Stimulated activated naive CD8-positive, alpha-beta T cell treated with anti-CD3 and anti-CD28 coated beads, Interleukin-15, Interleukin-2, amounts not matched to agents 100 ng/mL and 50 ng/mL, for 24 hours (primary cell): ENCODE data around the gene RBM42.

Source experiments
- H3K27ac Mint-ChIP-seq: one replicate; pipeline ENCODE4 v1.8.0; 2021; ENCODE audit warnings: mild to moderate bottlenecking, mixed read lengths
- H3K27me3 Mint-ChIP-seq: one replicate; pipeline ENCODE4 v1.8.0; 2021; ENCODE audit warnings: mixed read lengths
- H3K36me3 Mint-ChIP-seq: one replicate; pipeline ENCODE4 v1.8.0; 2021; ENCODE audit warnings: low read depth, mixed read lengths
- H3K4me1 Mint-ChIP-seq: one replicate; pipeline ENCODE4 v1.8.0; 2021; ENCODE audit warnings: low read depth, mixed read lengths
- H3K4me3 Mint-ChIP-seq: one replicate; pipeline ENCODE4 v1.8.0; 2021; ENCODE audit warnings: mild to moderate bottlenecking, mixed read lengths
- H3K9me3 Mint-ChIP-seq: one replicate; pipeline ENCODE4 v1.8.0; 2021; ENCODE audit warnings: mixed read lengths

RBM42 gene

DNA sequence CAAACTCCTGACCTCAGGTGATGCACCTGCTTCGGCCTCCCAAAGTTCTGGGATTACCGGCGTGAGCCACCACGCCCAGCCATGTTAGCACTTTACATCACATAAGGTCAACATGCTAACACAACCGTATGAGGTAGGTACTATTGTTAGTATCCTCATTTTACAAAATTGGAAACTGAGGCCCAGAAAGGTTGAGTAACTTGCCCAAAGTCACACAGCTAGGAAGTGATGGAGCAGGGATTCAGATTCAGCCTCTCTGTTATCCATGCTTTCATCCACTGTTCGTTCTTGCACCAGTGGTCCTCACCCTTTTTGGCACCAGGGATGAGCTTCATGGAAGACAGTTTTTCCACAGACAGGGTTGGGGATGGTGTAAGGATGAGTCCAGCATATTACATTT, 27.9 kb downstream of the RBM42 start:
- H3K27me3 Mint-ChIP-seq, result no peaks in the 10 kb centered on the region
- H3K9me3 Mint-ChIP-seq, result no peaks in the 10 kb centered on the region
- peaks cover 63% of the 10 kb centered on the region for H3K36me3 Mint-ChIP-seq
- H3K4me3 Mint-ChIP-seq, result no peak overlapping the region
- no peaks in the 10 kb centered on the region for H3K4me1 Mint-ChIP-seq
- H3K27ac Mint-ChIP-seq, result no peak overlapping the region

DNA sequence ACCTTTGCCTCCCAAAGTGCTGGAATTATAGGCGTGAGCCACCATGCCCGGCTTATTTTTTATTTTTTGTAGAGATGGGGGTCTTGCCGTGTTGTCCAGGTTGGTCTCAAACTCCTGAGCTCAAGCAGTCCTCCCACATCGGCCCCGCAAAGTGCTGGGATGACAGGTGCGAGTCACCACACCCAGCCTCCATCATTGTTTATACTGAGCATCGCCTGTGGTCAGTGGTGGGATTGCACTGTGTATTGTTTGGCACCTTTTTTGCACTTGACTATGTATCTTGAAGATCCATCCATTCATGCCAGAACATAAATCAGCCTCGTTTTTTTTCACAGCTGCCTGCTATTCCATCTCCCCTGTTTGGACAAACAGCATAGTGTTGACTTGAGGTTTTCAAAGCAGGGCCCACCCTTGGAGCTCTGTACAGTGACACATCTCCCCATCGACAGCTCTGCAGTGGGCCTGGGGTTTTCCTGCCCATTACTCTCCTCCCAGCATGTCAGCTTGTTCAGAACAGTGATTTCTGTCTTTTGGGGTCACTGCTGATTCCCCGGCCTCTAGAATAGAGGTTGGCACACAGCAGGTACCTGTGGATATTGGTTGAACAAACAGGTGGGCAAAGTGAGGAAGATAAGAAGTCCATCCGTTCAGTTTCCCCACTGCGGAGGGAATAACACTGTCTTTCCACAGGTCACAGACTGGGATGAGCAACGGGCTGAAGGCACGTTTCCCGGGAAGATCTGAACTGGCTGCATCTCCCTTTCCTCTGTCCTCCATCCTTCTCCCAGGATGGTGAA, 29.3 kb downstream of the RBM42 start:
- H3K4me1 Mint-ChIP-seq, result no peaks in the 10 kb centered on the region
- H3K9me3 Mint-ChIP-seq, result no peaks in the 10 kb centered on the region
- H3K36me3 Mint-ChIP-seq, result peaks cover 69% of the 10 kb centered on the region
- no peak overlapping the region for H3K27ac Mint-ChIP-seq
- no peak overlapping the region for H3K4me3 Mint-ChIP-seq
- no peaks in the 10 kb centered on the region for H3K27me3 Mint-ChIP-seq

DNA sequence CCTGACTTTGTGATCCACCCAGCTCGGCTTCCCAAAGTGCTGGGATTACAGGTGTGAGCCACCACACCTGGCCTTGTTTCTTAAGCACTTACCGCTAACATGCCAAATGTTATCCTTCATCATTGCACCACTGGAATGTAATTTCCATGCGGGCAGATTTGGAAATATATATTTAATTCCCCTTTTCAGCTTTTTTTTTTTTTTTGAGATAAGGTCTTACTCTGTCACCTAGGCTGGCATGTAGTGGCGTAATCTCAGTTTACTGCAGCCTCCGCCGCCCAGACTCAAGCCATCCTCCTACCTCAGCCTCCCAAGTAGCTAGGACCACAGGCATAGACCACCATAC, 33.1 kb downstream of the RBM42 start:
- Mint-ChIP-seq H3K9me3 (no peaks in the 10 kb centered on the region), H3K27me3 (no peaks in the 10 kb centered on the region), H3K4me3 (no peak overlapping the region), H3K4me1 (no peaks in the 10 kb centered on the region), H3K27ac (no peak overlapping the region), H3K36me3 (peaks cover 49% of the 10 kb centered on the region)

DNA sequence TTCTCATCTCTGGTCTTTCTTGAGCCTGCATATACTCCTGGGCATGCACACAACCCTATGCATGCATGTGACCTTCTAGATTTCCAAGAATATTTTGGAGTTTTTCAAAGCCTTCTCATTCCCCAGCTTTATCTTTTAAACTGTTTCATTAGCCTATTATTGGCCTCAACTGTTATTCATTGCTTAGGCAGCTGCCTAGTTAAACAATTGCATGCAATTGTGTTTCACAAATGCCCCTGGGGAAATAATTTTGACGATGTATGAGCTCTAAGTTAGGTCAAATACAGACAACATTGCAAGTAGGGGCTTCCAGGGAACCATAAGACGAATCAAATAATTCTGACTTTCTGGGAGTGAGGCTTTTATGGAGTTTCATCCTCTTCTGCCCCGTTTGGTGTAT, 35.1 kb downstream of the RBM42 start:
- no peaks in the 10 kb centered on the region for H3K27me3 Mint-ChIP-seq
- peaks cover 37% of the 10 kb centered on the region for H3K36me3 Mint-ChIP-seq
- H3K4me1 Mint-ChIP-seq, result no peaks in the 10 kb centered on the region
- no peaks in the 10 kb centered on the region for H3K9me3 Mint-ChIP-seq
- H3K27ac Mint-ChIP-seq, result no peak overlapping the region
- H3K4me3 Mint-ChIP-seq, result no peak overlapping the region

DNA sequence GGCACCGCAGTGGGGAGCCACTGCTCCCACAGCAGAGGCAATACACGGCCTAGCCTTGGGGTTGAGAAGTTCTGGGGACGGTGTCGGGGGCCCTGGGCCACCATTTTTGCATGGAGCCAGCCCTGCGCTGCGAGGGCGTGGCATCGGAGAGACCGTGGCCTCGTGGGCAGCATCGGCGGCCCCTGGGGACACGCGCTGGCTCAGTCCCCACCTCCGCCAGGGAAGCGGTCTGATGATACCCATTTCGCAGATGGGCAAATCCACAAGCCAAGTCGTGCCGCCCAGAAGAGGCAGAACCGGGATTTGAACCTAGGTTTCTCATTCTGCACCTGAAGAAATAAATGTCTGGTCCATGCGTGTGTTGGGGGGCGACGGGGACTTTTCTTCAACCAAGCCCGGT, 36.3 kb downstream of the RBM42 start:
- no peaks in the 10 kb centered on the region for H3K4me1 Mint-ChIP-seq
- H3K36me3 Mint-ChIP-seq, result peaks cover 30% of the 10 kb centered on the region
- H3K27ac Mint-ChIP-seq, result no peak overlapping the region
- H3K9me3 Mint-ChIP-seq, result no peaks in the 10 kb centered on the region
- peaks cover 11% of the 10 kb centered on the region for H3K27me3 Mint-ChIP-seq
- H3K4me3 Mint-ChIP-seq, result no peak overlapping the region

DNA sequence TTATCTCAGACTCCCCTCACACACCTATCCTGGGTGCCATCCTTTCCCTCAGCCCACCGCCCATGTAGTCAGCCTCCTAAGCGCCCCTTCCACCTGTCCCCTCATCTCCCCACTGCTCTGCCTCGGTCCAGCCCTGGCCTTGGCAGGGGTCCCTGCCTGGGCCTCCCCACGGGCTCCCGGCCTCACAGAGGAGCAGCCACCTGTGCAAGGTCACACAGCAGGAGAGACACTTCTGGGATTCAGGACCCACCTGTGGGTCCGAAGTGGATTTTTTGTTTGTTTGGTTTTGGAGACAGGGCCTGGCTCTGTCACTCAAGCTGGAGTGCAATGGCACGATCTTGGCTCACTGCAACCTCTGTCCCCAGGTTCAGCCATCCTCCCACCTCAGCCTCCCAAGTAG, 36.8 kb downstream of the RBM42 start:
- Mint-ChIP-seq H3K4me1 (no peaks in the 10 kb centered on the region), H3K4me3 (no peak overlapping the region), H3K36me3 (peaks cover 29% of the 10 kb centered on the region), H3K27ac (no peak overlapping the region), H3K9me3 (no peaks in the 10 kb centered on the region), H3K27me3 (peaks cover 13% of the 10 kb centered on the region)

DNA sequence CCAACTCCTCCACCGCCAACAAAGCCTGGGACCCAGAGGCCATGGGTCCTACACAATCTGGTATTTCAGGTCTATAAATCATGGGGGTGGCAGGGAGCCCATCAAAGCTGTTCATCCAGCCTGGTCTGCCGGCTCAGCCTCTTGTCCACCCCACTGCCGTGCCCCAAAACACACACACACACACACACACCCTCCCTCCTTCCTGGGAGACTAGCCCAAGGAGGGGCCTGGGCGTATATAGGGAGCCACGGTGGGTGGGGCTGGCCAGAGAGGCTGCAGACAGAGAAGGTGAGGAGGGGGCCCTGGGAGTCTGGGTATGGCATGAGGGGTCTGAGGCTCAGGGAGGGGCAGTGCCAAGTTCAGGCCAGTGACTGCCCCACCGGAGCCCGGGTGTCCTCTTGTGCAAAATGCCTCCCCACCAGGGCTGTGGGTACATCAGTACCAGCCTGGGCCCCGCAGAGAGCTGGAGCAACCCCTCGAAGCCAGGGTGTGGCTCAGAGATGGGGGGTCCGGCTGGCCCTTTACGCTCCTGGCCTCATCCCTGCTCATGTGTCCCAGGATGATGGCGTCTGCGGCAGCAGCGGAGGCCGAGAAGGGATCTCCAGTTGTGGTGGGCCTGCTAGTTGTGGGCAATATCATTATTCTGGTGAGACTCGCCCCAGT, 37.5 kb downstream of the RBM42 start, which contains the start of gene UPK1A:
Gene UPK1A, plus strand, starts transcription at position 267 of the 663 bp plus-strand sequence. Its CDS starts 296 bp downstream, at position 563.
- Mint-ChIP-seq H3K9me3 (no peaks in the 10 kb centered on the region), H3K36me3 (peaks cover 23% of the 10 kb centered on the region), H3K4me3 (no peak within 1 kb of the TSS), H3K27ac (no peak within 1 kb of the TSS), H3K27me3 (peaks cover 17% of the 10 kb centered on the region), H3K4me1 (no peaks in the 10 kb centered on the region)

DNA sequence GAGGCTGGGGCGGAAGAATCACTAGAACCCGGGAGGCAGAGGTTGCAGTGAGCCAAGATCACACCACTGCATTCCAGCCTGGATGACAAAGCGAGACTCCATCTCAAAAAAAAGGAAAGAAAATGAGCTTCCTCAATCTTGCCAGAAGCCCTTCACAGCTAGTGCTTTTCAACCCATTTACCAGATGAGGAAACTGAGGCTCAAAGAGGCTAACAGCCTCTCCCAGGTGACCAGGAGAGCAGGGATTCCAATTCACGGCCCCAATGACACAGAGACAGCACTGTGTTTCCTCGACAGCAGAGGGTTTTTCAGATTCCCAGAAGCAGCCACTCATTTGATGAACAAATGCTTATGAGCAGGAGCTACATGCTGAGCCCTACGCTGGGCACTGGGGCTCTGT, 40.7 kb downstream of the RBM42 start:
- Mint-ChIP-seq H3K27ac (no peak overlapping the region), H3K4me1 (peaks cover 9% of the 10 kb centered on the region), H3K9me3 (no peaks in the 10 kb centered on the region), H3K36me3 (no peaks in the 10 kb centered on the region), H3K4me3 (no peak overlapping the region), H3K27me3 (peaks cover 33% of the 10 kb centered on the region)

DNA sequence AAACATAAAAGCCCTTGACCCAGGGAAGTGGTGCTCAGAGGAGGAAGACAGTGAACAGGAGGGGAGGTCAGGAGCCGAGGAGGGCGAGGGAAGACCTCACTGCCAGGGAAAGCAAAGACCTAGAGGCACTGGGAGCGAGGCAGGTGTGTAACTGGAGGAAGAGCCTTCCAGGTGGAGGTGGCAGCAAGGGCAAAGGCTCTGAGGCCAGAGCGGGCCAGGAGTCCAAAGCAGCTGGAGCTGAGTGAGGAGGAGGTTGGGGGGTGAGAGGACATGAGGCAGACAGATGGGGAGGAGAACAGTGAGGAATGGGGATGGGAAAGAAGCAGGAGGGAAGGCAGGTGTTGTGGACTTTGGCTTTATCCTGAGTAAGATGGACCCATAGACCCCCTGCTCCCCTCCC, 41.1 kb downstream of the RBM42 start:
- Mint-ChIP-seq H3K36me3 (no peaks in the 10 kb centered on the region), H3K9me3 (no peaks in the 10 kb centered on the region), H3K27me3 (peaks cover 35% of the 10 kb centered on the region), H3K4me3 (no peak overlapping the region), H3K4me1 (peaks cover 9% of the 10 kb centered on the region), H3K27ac (no peak overlapping the region)

DNA sequence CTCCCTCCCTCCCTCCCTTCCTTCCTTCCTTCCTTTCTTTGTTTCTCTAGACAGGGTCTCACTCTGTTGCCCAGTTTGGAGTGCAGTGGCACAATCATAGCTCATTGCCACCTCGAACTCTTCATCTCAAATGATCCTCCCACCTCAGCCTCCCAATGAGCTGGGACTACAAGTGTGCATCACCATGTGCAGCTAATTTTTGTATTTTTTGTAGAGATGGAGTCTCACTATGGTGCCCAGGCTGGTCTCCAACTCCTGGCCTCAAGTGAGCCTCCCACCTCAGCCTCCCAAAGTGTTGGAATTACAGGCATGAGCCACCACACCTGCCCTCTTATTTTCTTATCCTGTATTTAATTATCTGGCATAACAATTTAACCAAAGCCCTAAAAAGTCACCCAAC, 41.9 kb downstream of the RBM42 start:
- Mint-ChIP-seq H3K4me1 (peaks cover 9% of the 10 kb centered on the region), H3K4me3 (no peak overlapping the region), H3K27me3 (peaks cover 35% of the 10 kb centered on the region), H3K9me3 (no peaks in the 10 kb centered on the region), H3K27ac (no peak overlapping the region), H3K36me3 (no peaks in the 10 kb centered on the region)

DNA sequence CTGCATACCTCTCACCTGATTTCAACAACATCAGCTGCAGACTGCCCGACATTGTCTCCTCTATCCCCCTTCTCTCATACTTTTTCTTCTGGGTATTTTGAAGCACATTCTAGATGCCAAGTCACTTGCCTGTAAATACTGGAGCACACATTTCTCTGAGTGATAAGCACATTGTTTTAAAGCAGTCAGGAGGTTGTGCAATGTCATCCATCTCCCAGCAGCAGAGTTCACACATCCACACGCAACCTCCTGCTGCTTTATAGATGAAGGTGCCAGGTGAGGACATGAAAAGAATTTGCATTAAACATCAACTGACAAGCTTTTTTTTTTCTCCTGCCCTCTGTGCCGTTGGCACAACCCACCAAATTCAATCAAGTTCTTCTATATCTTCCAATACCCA, 43.0 kb downstream of the RBM42 start:
- H3K27me3 Mint-ChIP-seq, result peaks cover 39% of the 10 kb centered on the region
- H3K4me3 Mint-ChIP-seq, result no peak overlapping the region
- H3K27ac Mint-ChIP-seq, result no peak overlapping the region
- H3K36me3 Mint-ChIP-seq, result no peaks in the 10 kb centered on the region
- H3K4me1 Mint-ChIP-seq, result peaks cover 9% of the 10 kb centered on the region
- H3K9me3 Mint-ChIP-seq, result no peaks in the 10 kb centered on the region

DNA sequence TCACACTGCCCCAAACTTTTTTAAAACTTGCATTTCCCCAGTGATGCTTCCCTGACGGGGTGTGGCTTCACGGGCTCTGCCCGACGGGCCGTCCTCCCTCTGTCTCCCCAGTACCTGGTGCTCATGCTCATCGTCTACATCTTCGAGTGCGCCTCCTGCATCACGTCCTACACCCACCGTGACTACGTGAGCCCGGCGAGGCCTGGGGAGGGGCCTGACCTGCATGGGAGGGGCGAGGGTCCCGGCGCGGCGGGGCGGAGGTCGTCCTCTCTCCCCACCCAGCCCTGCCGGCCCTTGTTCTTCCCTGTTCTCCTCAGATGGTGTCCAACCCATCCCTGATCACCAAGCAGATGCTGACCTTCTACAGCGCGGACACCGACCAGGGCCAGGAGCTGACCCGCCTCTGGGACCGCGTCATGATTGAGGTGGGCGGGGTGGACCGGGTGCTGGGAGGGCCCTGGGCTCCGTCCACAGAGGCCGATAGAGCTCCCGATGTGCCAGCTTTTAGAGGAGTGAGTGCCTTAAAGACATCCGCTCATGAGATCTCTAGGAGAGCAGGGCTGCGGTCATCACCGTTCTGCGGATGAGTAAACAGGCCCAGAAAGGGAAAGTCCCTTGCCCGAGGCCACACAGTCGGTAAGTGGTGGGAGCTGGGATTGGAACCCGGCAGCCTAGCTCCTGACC, 44.4 kb downstream of the RBM42 start:
- Mint-ChIP-seq H3K36me3 (no peaks in the 10 kb centered on the region), H3K27me3 (peaks cover 42% of the 10 kb centered on the region), H3K4me3 (peak overlapping the region; percentile 65), H3K9me3 (no peaks in the 10 kb centered on the region), H3K27ac (peak overlapping the region; percentile 52), H3K4me1 (peaks cover 9% of the 10 kb centered on the region)

DNA sequence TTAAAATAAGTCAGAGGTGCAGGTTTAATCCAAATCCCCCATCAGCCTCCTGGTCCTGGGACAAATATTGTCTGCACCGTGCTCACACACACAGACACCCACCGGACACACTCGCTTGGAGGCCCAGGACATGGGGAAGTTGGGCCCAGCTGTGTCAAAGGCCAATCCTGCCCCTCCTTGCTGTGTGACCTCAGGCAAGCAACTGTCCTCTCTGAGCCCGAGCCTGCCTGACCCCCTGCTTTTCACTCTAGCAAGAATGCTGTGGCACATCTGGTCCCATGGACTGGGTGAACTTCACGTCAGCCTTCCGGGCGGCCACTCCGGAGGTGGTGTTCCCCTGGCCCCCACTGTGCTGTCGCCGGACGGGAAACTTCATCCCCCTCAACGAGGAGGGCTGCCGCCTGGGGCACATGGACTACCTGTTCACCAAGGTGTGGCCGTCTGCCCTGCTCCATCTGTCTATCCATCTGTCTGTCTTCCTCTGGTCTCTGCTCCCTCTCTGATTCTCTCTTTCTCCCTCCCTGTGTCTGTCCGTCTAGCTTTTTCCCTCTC, 46.8 kb downstream of the RBM42 start:
- Mint-ChIP-seq H3K9me3 (no peaks in the 10 kb centered on the region), H3K4me1 (peaks cover 9% of the 10 kb centered on the region), H3K4me3 (no peak overlapping the region), H3K27ac (no peak overlapping the region), H3K36me3 (no peaks in the 10 kb centered on the region), H3K27me3 (peaks cover 29% of the 10 kb centered on the region)
